GM12878 (cell line): ENCODE results near the gene KIRREL2. TPM values are rescaled to one million over a fixed set of nuclear protein-coding genes. Genes with fewer than 3 reads are reported as not detected.

Source experiments
- ATF3 ChIP-seq: IDR thresholded peaks from 2 replicates; pipeline ENCODE4 v1.6.1; 2011; ENCODE audit warnings: low read depth, mild to moderate bottlenecking, low read length, moderate library complexity, borderline replicate concordance; ENCODE audit errors: extremely low read depth
- ATF7 ChIP-seq: fragments of 450-650 bp; IDR thresholded peaks from 2 replicates; pipeline ENCODE4 v1.6.1; 2016; ENCODE audit warnings: low read depth, mild to moderate bottlenecking
- BCL3 ChIP-seq: IDR thresholded peaks from 2 replicates; pipeline ENCODE4 v1.6.1; 2011; ENCODE audit warnings: borderline replicate concordance, low read depth, mild to moderate bottlenecking, moderate library complexity, low read length; ENCODE audit not compliant: insufficient read depth, poor library complexity, severe bottlenecking
- CBFB ChIP-seq: IDR thresholded peaks from 2 replicates; pipeline ENCODE4 v1.6.1; 2016; ENCODE audit warnings: antibody characterized with exemption, low read depth
- ESRRA ChIP-seq: IDR thresholded peaks from 2 replicates; pipeline ENCODE4 v1.6.1; 2012; ENCODE audit warnings: mild to moderate bottlenecking, low read length, improper control_type of control experiment
- ETV6 ChIP-seq, 2 experiments: fragments of 450-650 bp in 1 of 2; IDR thresholded peaks in 1 of 2; conservative IDR thresholded peaks in 1 of 2; 2 replicates each; pipeline ENCODE4 v1.6.1; 2014; ENCODE audit warnings: antibody characterized with exemption in 1 of 2, borderline replicate concordance in 1 of 2, low read depth in 1 of 2, mild to moderate bottlenecking in 1 of 2, moderate library complexity in 1 of 2
- GATAD2B ChIP-seq: fragments of 450-650 bp; conservative IDR thresholded peaks from 2 replicates; pipeline ENCODE4 v1.6.1; 2017; ENCODE audit warnings: low read depth, mild to moderate bottlenecking, moderate library complexity
- HDGF ChIP-seq: fragments of 450-650 bp; IDR thresholded peaks from 2 replicates; pipeline ENCODE4 v1.6.1; 2016; ENCODE audit warnings: antibody characterized with exemption
- JUND ChIP-seq: IDR thresholded peaks from 2 replicates; pipeline ENCODE4 v1.6.1; 2012; ENCODE audit warnings: low read depth, mild to moderate bottlenecking, low read length, improper control_type of control experiment, moderate library complexity
- POLR2A ChIP-seq: IDR thresholded peaks from 2 replicates; pipeline ENCODE4 v1.6.1; 2011; ENCODE audit warnings: low read depth, mild to moderate bottlenecking, low read length
- POU2F2 ChIP-seq: IDR thresholded peaks from 3 replicates; pipeline ENCODE4 v1.6.1; 2011; ENCODE audit warnings: low read depth, mild to moderate bottlenecking, low read length, borderline replicate concordance
- RB1 ChIP-seq: fragments of 450-650 bp; formaldehyde crosslinking; IDR thresholded peaks from 2 replicates; pipeline ENCODE4 v1.6.1; 2017; ENCODE audit warnings: mild to moderate bottlenecking, borderline replicate concordance
- RELB ChIP-seq: fragments of 450-650 bp; IDR thresholded peaks from 2 replicates; pipeline ENCODE4 v1.6.1; 2017; ENCODE audit warnings: low read depth, mild to moderate bottlenecking, moderate library complexity
- SKIL ChIP-seq: fragments of 450-650 bp; IDR thresholded peaks from 2 replicates; pipeline ENCODE4 v1.6.1; 2017; ENCODE audit warnings: mild to moderate bottlenecking, low read depth, inconsistent platforms; ENCODE audit not compliant: poor library complexity, severe bottlenecking
- SMAD1 ChIP-seq: fragments of 450-650 bp; IDR thresholded peaks from 2 replicates; pipeline ENCODE4 v1.6.1; 2018; ENCODE audit warnings: mild to moderate bottlenecking, low read depth; ENCODE audit not compliant: partially characterized antibody
- SMAD5 ChIP-seq: IDR thresholded peaks from 2 replicates; pipeline ENCODE4 v1.6.1; 2016; ENCODE audit warnings: antibody characterized with exemption, low read depth
- SMC3 ChIP-seq: IDR thresholded peaks from 2 replicates; pipeline ENCODE4 v1.6.1; 2011; ENCODE audit warnings: low read length, improper control_type of control experiment, borderline replicate concordance
- STAT1 ChIP-seq: fragments of 450-650 bp; conservative IDR thresholded peaks from 2 replicates; pipeline ENCODE4 v1.6.1; 2014; ENCODE audit warnings: antibody characterized with exemption, mild to moderate bottlenecking
- SUPT20H ChIP-seq: IDR thresholded peaks from 2 replicates; pipeline ENCODE4 v1.6.1; 2011; ENCODE audit warnings: low read depth, mild to moderate bottlenecking, low read length, moderate library complexity, borderline replicate concordance; ENCODE audit not compliant: control insufficient read depth
- TCF12 ChIP-seq: IDR thresholded peaks from 2 replicates; pipeline ENCODE4 v1.6.1; 2011; ENCODE audit warnings: low read depth, mild to moderate bottlenecking, low read length
- YBX1 ChIP-seq: fragments of 450-650 bp; IDR thresholded peaks from 2 replicates; pipeline ENCODE4 v1.6.1; 2016; ENCODE audit warnings: antibody characterized with exemption
- ZNF384 ChIP-seq: IDR thresholded peaks from 2 replicates; pipeline ENCODE4 v1.6.1; 2012; ENCODE audit warnings: low read depth, mild to moderate bottlenecking, low read length, improper control_type of control experiment, borderline replicate concordance
- ZSCAN29 ChIP-seq: fragments of 450-650 bp; IDR thresholded peaks from 2 replicates; pipeline ENCODE4 v1.6.1; 2017; ENCODE audit warnings: mild to moderate bottlenecking, moderate library complexity
- polyA plus RNA-seq, 11 experiments: library from polyadenylated mRNA; depleted of rRNA in 4 of 11; unstranded in 6 of 11; stranded (reverse) in 5 of 11; fragments of >200 nt; fragmentation: Nextera tagmentation in 4 of 11; fragmentation: Illumina TruSeq in 1 of 11; extraction: Ambion mirVana in 4 of 11; extraction: Trizol in 1 of 11; gene quantifications; 1 replicate in 1 of 11; 2 replicates in 10 of 11; pipeline versions ENCODE4 v1.2.1 to v1.2.3, GENCODE V29; 2011 to 2016; ENCODE audit warnings: inconsistent platforms in 2 of 11, missing spikeins in 2 of 11, low read depth in 1 of 11
- total RNA-seq, 4 experiments: library from RNA; depleted of rRNA in 3 of 4; stranded (reverse); fragments of >200 nt in 3 of 4; fragmentation: Illumina TruSeq in 1 of 4; extraction: Trizol in 1 of 4; gene quantifications; 2 replicates each; pipeline versions ENCODE4 v1.2.1 to v1.2.3, GENCODE V29; 2013 to 2021

The KIRREL2 gene
- total and polyA plus RNA-seq, 10 of the 15 experiments (the other 5 are each of a cell fraction or from before 2014, with no cell fraction given), result 0.03 to 0.06 TPM; not detected in 8

- TF ChIP-seq POLR2A (peak; percentile 38; the same call in 1 of the 2 replicates), SMC3 (no peak), ZSCAN29 (no peak), SKIL (no peak), RB1 (no peak), BCL3 (peak; percentile 86), JUND (no peak), GATAD2B (peak; percentile 78), ETV6 (conservative IDR thresholded peaks at IDR 0.05 in 1 of 2, IDR thresholded peaks at IDR 0.05 in 1 of 2; ENCODE audit: borderline replicate concordance in 1 of 2, low read depth in 1 of 2) (0 out of 4 replicates have a peak, but pooled peaks of 1 of the 2 experiments have one; percentile 9), STAT1 (no peak), ATF7 (0 out of 2 replicates have a peak, but pooled peaks have one; percentile 41), ATF3 (no peak), YBX1 (0 out of 2 replicates have a peak, but pooled peaks have one; percentile 26), SMAD1 (no peak), ESRRA (no peak), TCF12 (peak; percentile 96), SUPT20H (no peak), POU2F2 (no peak), HDGF (0 out of 2 replicates have a peak, but pooled peaks have one; percentile 36), CBFB (peak; percentile 20; the same call in 1 of the 2 replicates), SMAD5 (no peak), ZNF384 (peak; percentile 82), RELB (peak; percentile 61)
Measured at GRCh38 chr19:35899547-35900214, 43.0 kb downstream of the KIRREL2 start (continued).
